HEK293 (cell line): Measurements from ENCODE around the gene ACAN.

Experiments
- CTCF ChIA-PET: fragments of 350-600 bp; formaldehyde crosslinking; extraction: SDS; loops from one replicate; lab custom pipeline; 2021; ENCODE audit warnings: antibody characterized with exemption; lab: Yijun Ruan, JAX
- POLR2A ChIA-PET: fragments of 300-600 bp; formaldehyde crosslinking; extraction: SDS; loops from one replicate; lab custom pipeline; 2020; ENCODE audit warnings: antibody characterized with exemption, inconsistent platforms; lab: Yijun Ruan, JAX
- H3K27ac ChIP-seq: fragments of 200-500 bp; sonication (Bioruptor generic); 2 replicates; pipeline ENCODE4 v1.5.1; 2014; ENCODE audit warnings: low read depth, low read length, control low read depth, inconsistent platforms; ENCODE audit errors: extremely low read depth
- H3K36me3 ChIP-seq, 2 experiments: fragments of 200-500 bp in 1 of 2; sonication (Bioruptor generic) in 1 of 2; 1 replicate in 1 of 2; 2 replicates in 1 of 2; pipeline ENCODE4 v1.5.1; 2014 to 2017; ENCODE audit warnings: inconsistent platforms in 2 of 2, low read length in 2 of 2; ENCODE audit not compliant: control insufficient read depth in 2 of 2, insufficient read depth in 1 of 2
- H3K4me1 ChIP-seq: fragments of 200-500 bp; sonication (Bioruptor generic); 2 replicates; pipeline ENCODE4 v1.5.1; 2014; ENCODE audit warnings: mild to moderate bottlenecking, low read length, inconsistent platforms; ENCODE audit not compliant: control insufficient read depth, insufficient read depth
- H3K4me3 ChIP-seq: 2 replicates; pipeline ENCODE4 v1.5.1; 2011; ENCODE audit warnings: low read depth, mild to moderate bottlenecking, control low read depth, low read length, moderate library complexity
- H3K9me3 ChIP-seq: fragments of 200-500 bp; sonication (Bioruptor generic); 2 replicates; pipeline ENCODE4 v1.5.1; 2014; ENCODE audit warnings: low read depth, low read length, inconsistent platforms; ENCODE audit not compliant: control insufficient read depth, insufficient read depth
- BCL11A ChIP-seq: fragments of 450-650 bp; formaldehyde crosslinking; IDR thresholded peaks from 2 replicates; pipeline ENCODE4 v1.5.1; 2016; ENCODE audit warnings: low read depth, missing biosample characterization, missing genetic modification characterization
- KLF17 ChIP-seq: fragments of 450-650 bp; formaldehyde crosslinking; IDR thresholded peaks from 2 replicates; pipeline ENCODE4 v1.5.1; 2016; ENCODE audit warnings: missing biosample characterization, missing genetic modification characterization
- MYNN ChIP-seq: fragments of 450-650 bp; formaldehyde crosslinking; IDR thresholded peaks from 2 replicates; pipeline ENCODE4 v1.5.1; 2016; ENCODE audit warnings: missing biosample characterization, missing genetic modification characterization, borderline replicate concordance
- RBAK ChIP-seq: fragments of 450-650 bp; formaldehyde crosslinking; IDR thresholded peaks from 2 replicates; pipeline ENCODE4 v1.5.1; 2016; ENCODE audit warnings: missing biosample characterization, missing genetic modification characterization
- REPIN1 ChIP-seq: fragments of 450-650 bp; formaldehyde crosslinking; IDR thresholded peaks from 2 replicates; pipeline ENCODE4 v1.5.1; 2017; ENCODE audit warnings: missing biosample characterization, missing genetic modification characterization, low read depth
- SP7 ChIP-seq: fragments of 450-650 bp; formaldehyde crosslinking; IDR thresholded peaks from 2 replicates; pipeline ENCODE4 v1.5.1; 2016; ENCODE audit warnings: missing biosample characterization, missing genetic modification characterization
- ZBTB20 ChIP-seq: fragments of 450-650 bp; formaldehyde crosslinking; IDR thresholded peaks from 2 replicates; pipeline ENCODE4 v1.5.1; 2016; ENCODE audit warnings: missing biosample characterization, missing genetic modification characterization
- ZFP41 ChIP-seq: fragments of 450-650 bp; formaldehyde crosslinking; IDR thresholded peaks from 2 replicates; pipeline ENCODE4 v1.5.1; 2016; ENCODE audit warnings: missing biosample characterization, missing genetic modification characterization, borderline replicate concordance
- ZNF133 ChIP-seq: fragments of 450-650 bp; formaldehyde crosslinking; IDR thresholded peaks from 2 replicates; pipeline ENCODE4 v1.5.1; 2016; ENCODE audit warnings: missing biosample characterization, missing genetic modification characterization
- ZNF146 ChIP-seq: fragments of 450-650 bp; formaldehyde crosslinking; IDR thresholded peaks from 2 replicates; pipeline ENCODE4 v1.5.1; 2016; ENCODE audit warnings: missing biosample characterization, missing genetic modification characterization
- ZNF16 ChIP-seq: fragments of 450-650 bp; formaldehyde crosslinking; IDR thresholded peaks from 2 replicates; pipeline ENCODE4 v1.5.1; 2016; ENCODE audit warnings: low read depth, missing biosample characterization, missing genetic modification characterization
- ZNF169 ChIP-seq: fragments of 450-650 bp; formaldehyde crosslinking; IDR thresholded peaks from 2 replicates; pipeline ENCODE4 v1.5.1; 2016; ENCODE audit warnings: missing biosample characterization, missing genetic modification characterization
- ZNF221 ChIP-seq: fragments of 450-650 bp; formaldehyde crosslinking; IDR thresholded peaks from 2 replicates; pipeline ENCODE4 v1.5.1; 2017; ENCODE audit warnings: missing biosample characterization, missing genetic modification characterization, borderline replicate concordance
- ZNF324 ChIP-seq: fragments of 450-650 bp; formaldehyde crosslinking; IDR thresholded peaks from 2 replicates; pipeline ENCODE4 v1.5.1; 2016; ENCODE audit warnings: missing biosample characterization, missing genetic modification characterization
- ZNF335 ChIP-seq: fragments of 450-650 bp; formaldehyde crosslinking; conservative IDR thresholded peaks from 2 replicates; pipeline ENCODE4 v1.5.1; 2016; ENCODE audit warnings: missing biosample characterization, missing genetic modification characterization
- ZNF404 ChIP-seq: fragments of 450-650 bp; formaldehyde crosslinking; IDR thresholded peaks from 2 replicates; pipeline ENCODE4 v1.5.1; 2017; ENCODE audit warnings: missing biosample characterization, missing genetic modification characterization
- ZNF433 ChIP-seq: fragments of 450-650 bp; formaldehyde crosslinking; IDR thresholded peaks from 2 replicates; pipeline ENCODE4 v1.5.1; 2016; ENCODE audit warnings: missing biosample characterization, missing genetic modification characterization, low read depth
- ZNF521 ChIP-seq: fragments of 450-650 bp; formaldehyde crosslinking; IDR thresholded peaks from 2 replicates; pipeline ENCODE4 v1.5.1; 2017; ENCODE audit warnings: missing biosample characterization, mild to moderate bottlenecking, missing genetic modification characterization
- ZNF529 ChIP-seq: fragments of 450-650 bp; formaldehyde crosslinking; IDR thresholded peaks from 2 replicates; pipeline ENCODE4 v1.5.1; 2017; ENCODE audit warnings: missing genetic modification characterization, missing biosample characterization; ENCODE audit not compliant: insufficient replicate concordance
- ZNF624 ChIP-seq: fragments of 450-650 bp; formaldehyde crosslinking; IDR thresholded peaks from 2 replicates; pipeline ENCODE4 v1.5.1; 2017; ENCODE audit warnings: missing biosample characterization, missing genetic modification characterization
- ZNF645 ChIP-seq: fragments of 450-650 bp; formaldehyde crosslinking; IDR thresholded peaks from 2 replicates; pipeline ENCODE4; 2016; ENCODE audit warnings: missing biosample characterization, missing genetic modification characterization
- ZSCAN16 ChIP-seq: fragments of 450-650 bp; formaldehyde crosslinking; IDR thresholded peaks from 2 replicates; pipeline ENCODE4 v1.5.1; 2016; ENCODE audit warnings: missing biosample characterization, missing genetic modification characterization
- ZSCAN30 ChIP-seq: fragments of 450-650 bp; IDR thresholded peaks from 2 replicates; pipeline ENCODE4 v1.5.1; 2018; ENCODE audit warnings: missing biosample characterization, mild to moderate bottlenecking, missing genetic modification characterization, moderate library complexity
- TF ChIP-seq, protein P1 (sequence below): fragments of 450-650 bp; formaldehyde crosslinking; IDR thresholded peaks from 2 replicates; pipeline ENCODE4 v1.5.1; 2016; ENCODE audit warnings: missing biosample characterization, missing genetic modification characterization
- TF ChIP-seq, protein P2 (sequence below): fragments of 450-650 bp; formaldehyde crosslinking; IDR thresholded peaks from 2 replicates; pipeline ENCODE4 v1.5.1; 2017; ENCODE audit warnings: missing biosample characterization, missing genetic modification characterization
- TF ChIP-seq, protein P3 (sequence below): fragments of 450-650 bp; formaldehyde crosslinking; IDR thresholded peaks from 2 replicates; pipeline ENCODE4 v1.5.1; 2016; ENCODE audit warnings: missing biosample characterization, missing genetic modification characterization

Gene ACAN

GRCh38 chr15:88769161-88769971, 33.9 kb upstream of the ACAN start:
- Histone ChIP-seq H3K4me1 (no peaks in the 10 kb centered on the region), H3K27ac (no peak overlapping the region), H3K9me3 (no peaks in the 10 kb centered on the region; the same call in 1 of the 2 replicates), H3K4me3 (no peak overlapping the region), H3K36me3 (no peaks in the 10 kb centered on the region)
- POLR2A ChIA-PET = no interaction called here
- TF ChIP-seq ZNF16 (tag by site-specific recombination) = no peak
- no peak for TF ChIP-seq ZNF624 (tag by site-specific recombination)
- CTCF ChIA-PET = interaction anchor here (0.5 kb wide), 1 partner anchor 112 kb away, joined by 4 read pairs; no protein-coding TSS in a partner anchor

GRCh38 chr15:88775776-88776175, 27.5 kb upstream of the ACAN start:
- H3K9me3 ChIP-seq = no peaks in the 10 kb centered on the region
- H3K36me3 ChIP-seq = no peaks in the 10 kb centered on the region
- H3K27ac ChIP-seq = no peak overlapping the region
- ChIA-PET CTCF (no interaction called here), POLR2A (no interaction called here)
- no peaks in the 10 kb centered on the region for H3K4me1 ChIP-seq
- TF ChIP-seq KLF17 = no peak
- TF ChIP-seq, protein P1, sequence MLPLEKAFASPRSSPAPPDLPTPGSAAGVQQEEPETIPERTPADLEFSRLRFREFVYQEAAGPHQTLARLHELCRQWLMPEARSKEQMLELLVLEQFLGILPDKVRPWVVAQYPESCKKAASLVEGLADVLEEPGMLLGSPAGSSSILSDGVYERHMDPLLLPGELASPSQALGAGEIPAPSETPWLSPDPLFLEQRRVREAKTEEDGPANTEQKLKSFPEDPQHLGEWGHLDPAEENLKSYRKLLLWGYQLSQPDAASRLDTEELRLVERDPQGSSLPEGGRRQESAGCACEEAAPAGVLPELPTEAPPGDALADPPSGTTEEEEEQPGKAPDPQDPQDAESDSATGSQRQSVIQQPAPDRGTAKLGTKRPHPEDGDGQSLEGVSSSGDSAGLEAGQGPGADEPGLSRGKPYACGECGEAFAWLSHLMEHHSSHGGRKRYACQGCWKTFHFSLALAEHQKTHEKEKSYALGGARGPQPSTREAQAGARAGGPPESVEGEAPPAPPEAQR (tag by site-specific recombination) = no peak
- no peak for TF ChIP-seq ZNF335 (tag by site-specific recombination)
- TF ChIP-seq ZNF645 = no peak
- TF ChIP-seq SP7 (tag by site-specific recombination) = no peak
- no peak for TF ChIP-seq ZSCAN16 (tag by site-specific recombination)
- TF ChIP-seq ZNF146 (tag by site-specific recombination) = no peak
- no peak for TF ChIP-seq ZNF404
- no peak for TF ChIP-seq ZBTB20 (tag by site-specific recombination)
- no peak for TF ChIP-seq ZNF324 (tag by site-specific recombination)
- TF ChIP-seq MYNN (tag by site-specific recombination) = no peak
- TF ChIP-seq ZNF521 (tag by site-specific recombination) = no peak
- no peak for TF ChIP-seq ZNF133
- no peak overlapping the region for H3K4me3 ChIP-seq

GRCh38 chr15:88776646-88777045, 26.6 kb upstream of the ACAN start:
- no peak overlapping the region for H3K27ac ChIP-seq
- no peaks in the 10 kb centered on the region for H3K36me3 ChIP-seq
- no peaks in the 10 kb centered on the region for H3K9me3 ChIP-seq
- POLR2A ChIA-PET = no interaction called here
- CTCF ChIA-PET = no interaction called here
- H3K4me3 ChIP-seq = no peak overlapping the region
- no peaks in the 10 kb centered on the region for H3K4me1 ChIP-seq
- TF ChIP-seq REPIN1 (tag by site-specific recombination) (no peak), ZFP41 (tag by site-specific recombination) (no peak), BCL11A (no peak), ZSCAN30 (tag by site-specific recombination) (no peak), ZNF221 (no peak), ZNF433 (tag by site-specific recombination) (no peak), ZNF169 (tag by site-specific recombination) (no peak), ZNF529 (no peak), RBAK (tag by site-specific recombination) (no peak), ZSCAN16 (tag by site-specific recombination) (no peak)
- TF ChIP-seq, protein P2, sequence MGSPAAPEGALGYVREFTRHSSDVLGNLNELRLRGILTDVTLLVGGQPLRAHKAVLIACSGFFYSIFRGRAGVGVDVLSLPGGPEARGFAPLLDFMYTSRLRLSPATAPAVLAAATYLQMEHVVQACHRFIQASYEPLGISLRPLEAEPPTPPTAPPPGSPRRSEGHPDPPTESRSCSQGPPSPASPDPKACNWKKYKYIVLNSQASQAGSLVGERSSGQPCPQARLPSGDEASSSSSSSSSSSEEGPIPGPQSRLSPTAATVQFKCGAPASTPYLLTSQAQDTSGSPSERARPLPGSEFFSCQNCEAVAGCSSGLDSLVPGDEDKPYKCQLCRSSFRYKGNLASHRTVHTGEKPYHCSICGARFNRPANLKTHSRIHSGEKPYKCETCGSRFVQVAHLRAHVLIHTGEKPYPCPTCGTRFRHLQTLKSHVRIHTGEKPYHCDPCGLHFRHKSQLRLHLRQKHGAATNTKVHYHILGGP (tag by site-specific recombination) = no peak
- TF ChIP-seq, protein P3, sequence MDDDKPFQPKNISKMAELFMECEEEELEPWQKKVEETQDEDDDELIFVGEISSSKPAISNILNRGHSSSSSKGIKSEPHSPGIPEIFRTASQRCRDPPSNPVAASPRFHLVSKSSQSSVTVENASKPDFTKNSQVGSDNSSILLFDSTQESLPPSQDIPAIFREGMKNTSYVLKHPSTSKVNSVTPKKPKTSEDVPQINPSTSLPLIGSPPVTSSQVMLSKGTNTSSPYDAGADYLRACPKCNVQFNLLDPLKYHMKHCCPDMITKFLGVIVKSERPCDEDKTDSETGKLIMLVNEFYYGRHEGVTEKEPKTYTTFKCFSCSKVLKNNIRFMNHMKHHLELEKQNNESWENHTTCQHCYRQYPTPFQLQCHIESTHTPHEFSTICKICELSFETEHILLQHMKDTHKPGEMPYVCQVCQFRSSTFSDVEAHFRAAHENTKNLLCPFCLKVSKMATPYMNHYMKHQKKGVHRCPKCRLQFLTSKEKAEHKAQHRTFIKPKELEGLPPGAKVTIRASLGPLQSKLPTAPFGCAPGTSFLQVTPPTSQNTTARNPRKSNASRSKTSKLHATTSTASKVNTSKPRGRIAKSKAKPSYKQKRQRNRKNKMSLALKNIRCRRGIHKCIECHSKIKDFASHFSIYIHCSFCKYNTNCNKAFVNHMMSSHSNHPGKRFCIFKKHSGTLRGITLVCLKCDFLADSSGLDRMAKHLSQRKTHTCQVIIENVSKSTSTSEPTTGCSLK = no peak
